ENCODE measurements around the gene GADD45B. TPM values are rescaled to one million over a fixed set of nuclear protein-coding genes. Genes with fewer than 3 reads are reported as not detected.

Gene GADD45B
- total RNA-seq, 2 donors from 2014 or later = 16.5 to 23.6 TPM

DNA sequence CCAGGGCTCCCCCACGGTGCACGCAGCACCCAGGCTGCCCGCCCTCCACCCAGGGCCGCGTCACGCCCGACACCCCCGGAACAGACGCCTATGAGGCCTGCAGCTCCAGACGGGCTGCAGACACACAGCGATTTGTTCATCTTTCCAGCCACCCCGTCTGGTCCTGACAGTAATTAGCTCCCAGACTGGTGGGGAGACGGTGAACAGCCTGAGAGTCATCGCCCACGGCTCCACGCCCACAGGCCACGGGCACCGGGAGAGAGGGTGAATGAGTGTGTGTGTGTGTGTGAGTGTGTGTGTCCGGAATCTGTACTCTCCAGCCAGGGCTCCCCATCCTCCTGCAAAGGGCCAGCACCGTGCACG is 18.1 kb downstream of the GADD45B start:
- no peaks in the 10 kb centered on the region for H3K4me1 ChIP-seq (ENCODE audit: control insufficient read depth, insufficient read depth, low read length)
- TF ChIP-seq CTCF (conservative IDR thresholded peaks at IDR 0.05) = no peak
- H3K4me1 Mint-ChIP-seq = peaks cover 1% of the 10 kb centered on the region
- WGBS, 2 experiments (ENCODE audit: insufficient coverage in 1 of 2, insufficient read length in 1 of 2) = 91 to 94% methylated on average over 17 to 21 of the region's 21 CpGs
- H3K9me3 ChIP-seq (ENCODE audit: control insufficient read depth, low read length) = no peaks in the 10 kb centered on the region
- H3K27ac ChIP-seq (ENCODE audit: low read depth, low read length) = peak overlapping the region; percentile 38
- H3K9ac ChIP-seq (ENCODE audit: extremely low read depth, low read length, poor library complexity, severe bottlenecking) = no peak overlapping the region
- H3K27me3 Mint-ChIP-seq (ENCODE audit: insufficient read depth) = peaks cover 27% of the 10 kb centered on the region
- no peak for DNase-seq
- H3K36me3 Mint-ChIP-seq (ENCODE audit: low read depth) = no peaks in the 10 kb centered on the region
- H3K4me3 Mint-ChIP-seq = peak overlapping the region; percentile 57
- no peak overlapping the region for H3K27ac Mint-ChIP-seq
- H3K36me3 ChIP-seq (ENCODE audit: control insufficient read depth, insufficient read depth, low read length) = no peaks in the 10 kb centered on the region
- no peaks in the 10 kb centered on the region for H3K9me3 Mint-ChIP-seq
- H3K27me3 ChIP-seq (ENCODE audit: control insufficient read depth, insufficient read depth, low read length, poor library complexity, severe bottlenecking) = peaks cover 16% of the 10 kb centered on the region
- H3K4me3 ChIP-seq (ENCODE audit: low read length) = no peak overlapping the region

GRCh38 chr19:2494447-2495129 is 18.7 kb downstream of the GADD45B start:
- Histone ChIP-seq H3K27me3 (ENCODE audit: control insufficient read depth, insufficient read depth, low read length, poor library complexity, severe bottlenecking) (peaks cover 11% of the 10 kb centered on the region), H3K4me3 (ENCODE audit: low read length) (peak overlapping the region; percentile 77), H3K9ac (ENCODE audit: extremely low read depth, low read length, poor library complexity, severe bottlenecking) (peak overlapping the region; percentile 49), H3K9me3 (ENCODE audit: control insufficient read depth, low read length) (no peaks in the 10 kb centered on the region), H3K4me1 (ENCODE audit: control insufficient read depth, insufficient read depth, low read length) (no peaks in the 10 kb centered on the region), H3K27ac (ENCODE audit: low read depth, low read length) (no peak overlapping the region), H3K36me3 (ENCODE audit: control insufficient read depth, insufficient read depth, low read length) (no peaks in the 10 kb centered on the region)
- Mint-ChIP-seq H3K36me3 (ENCODE audit: low read depth) (no peaks in the 10 kb centered on the region), H3K27me3 (ENCODE audit: insufficient read depth) (peaks cover 24% of the 10 kb centered on the region), H3K4me1 (peaks cover 5% of the 10 kb centered on the region), H3K27ac (no peak overlapping the region), H3K4me3 (peak overlapping the region; percentile 57), H3K9me3 (no peaks in the 10 kb centered on the region)
- no peak for TF ChIP-seq CTCF (conservative IDR thresholded peaks at IDR 0.05)
- DNase-seq = no peak
- WGBS, 2 experiments (ENCODE audit: insufficient coverage in 1 of 2, insufficient read length in 1 of 2) = 28 to 40% methylated on average over 23 to 72 of the region's 72 CpGs

GRCh38 chr19:2495130-2495641 is 19.3 kb downstream of the GADD45B start:
- Mint-ChIP-seq H3K27me3 (ENCODE audit: insufficient read depth) (peaks cover 18% of the 10 kb centered on the region), H3K9me3 (no peaks in the 10 kb centered on the region), H3K36me3 (ENCODE audit: low read depth) (no peaks in the 10 kb centered on the region), H3K4me3 (peak overlapping the region; percentile 57), H3K4me1 (peaks cover 5% of the 10 kb centered on the region), H3K27ac (no peak overlapping the region)
- Histone ChIP-seq H3K9ac (ENCODE audit: extremely low read depth, low read length, poor library complexity, severe bottlenecking) (peak overlapping the region; percentile 49), H3K27ac (ENCODE audit: low read depth, low read length) (no peak overlapping the region), H3K4me1 (ENCODE audit: control insufficient read depth, insufficient read depth, low read length) (no peaks in the 10 kb centered on the region), H3K27me3 (ENCODE audit: control insufficient read depth, insufficient read depth, low read length, poor library complexity, severe bottlenecking) (peaks cover 6% of the 10 kb centered on the region), H3K4me3 (ENCODE audit: low read length) (peak overlapping the region; percentile 77), H3K36me3 (ENCODE audit: control insufficient read depth, insufficient read depth, low read length) (no peaks in the 10 kb centered on the region), H3K9me3 (ENCODE audit: control insufficient read depth, low read length) (no peaks in the 10 kb centered on the region)
- TF ChIP-seq CTCF (conservative IDR thresholded peaks at IDR 0.05) = peak; percentile 16
- DNase-seq = peak; percentile 82
- WGBS, 2 experiments (ENCODE audit: insufficient coverage in 1 of 2, insufficient read length in 1 of 2) = 30 to 33% methylated on average over 14 to 26 of the region's 26 CpGs
